Measurements from ENCODE around the gene NANOS1.
"Not testable (repeated sequence)": the region's sequence is repeated elsewhere in the genome, so short reads cannot be mapped to it uniquely, and the experiment has no call there.

NANOS1 gene

GRCh38 chr10:119020627-119020946 is 8.9 kb upstream of the NANOS1 start:
- DNase-seq = no peak

DNA sequence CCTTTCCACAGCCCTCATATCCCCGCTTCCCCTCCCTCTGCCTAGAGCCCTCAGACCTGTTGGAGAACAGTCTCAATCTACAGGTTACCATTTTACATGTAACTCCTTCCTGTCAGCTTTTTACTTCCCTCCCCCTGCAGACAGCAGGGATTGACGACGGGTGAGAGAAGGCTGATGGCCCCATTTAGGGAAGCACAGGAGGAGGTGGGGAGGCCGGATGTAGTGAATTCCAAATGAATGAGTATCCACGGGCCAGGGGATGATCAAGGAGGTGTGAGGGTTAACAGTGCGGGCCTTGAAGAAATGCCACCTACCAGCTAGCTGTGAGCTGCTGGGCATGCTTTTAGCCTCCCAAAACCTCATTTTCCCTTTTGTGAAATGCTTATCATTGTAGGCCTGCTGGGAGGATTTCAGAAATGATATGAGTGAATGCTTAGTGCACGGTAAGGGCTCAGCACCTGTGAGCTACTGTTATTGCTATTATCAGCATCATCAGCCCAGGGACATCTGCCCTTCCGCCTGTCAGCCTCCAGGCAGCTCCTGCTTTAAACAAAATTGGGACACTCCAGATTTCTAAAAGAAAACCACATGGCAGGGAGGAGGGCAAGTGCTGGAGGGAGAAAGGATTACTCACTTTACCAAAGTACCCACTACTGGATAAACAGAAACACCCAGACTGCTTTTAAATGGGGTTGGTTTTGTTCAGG is 6.5 kb upstream of the NANOS1 start:
- DNase-seq = peak; percentile 54

GRCh38 chr10:119023553-119023868 is 6.0 kb upstream of the NANOS1 start:
- no peak for DNase-seq

DNA sequence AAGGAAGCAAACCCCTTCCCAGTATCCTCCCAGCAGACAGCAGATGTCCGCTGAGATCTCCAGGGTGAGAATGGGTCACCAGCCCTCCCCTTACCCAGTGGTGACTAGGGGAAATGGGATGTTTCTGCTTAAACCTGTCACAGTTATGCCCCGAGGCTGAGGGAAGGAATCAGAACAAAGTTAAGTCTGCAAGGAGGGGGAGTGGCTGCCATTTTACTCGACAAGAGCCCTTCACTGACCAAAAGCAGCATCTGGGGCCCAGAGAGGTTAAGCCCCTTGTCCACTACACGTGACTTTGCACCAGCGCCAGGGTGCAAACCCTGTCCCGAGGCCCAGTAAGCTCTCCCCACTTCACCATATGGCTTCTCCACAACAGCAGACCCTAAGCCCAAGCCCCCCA is 4.6 kb upstream of the NANOS1 start:
- DNase-seq = no peak

DNA sequence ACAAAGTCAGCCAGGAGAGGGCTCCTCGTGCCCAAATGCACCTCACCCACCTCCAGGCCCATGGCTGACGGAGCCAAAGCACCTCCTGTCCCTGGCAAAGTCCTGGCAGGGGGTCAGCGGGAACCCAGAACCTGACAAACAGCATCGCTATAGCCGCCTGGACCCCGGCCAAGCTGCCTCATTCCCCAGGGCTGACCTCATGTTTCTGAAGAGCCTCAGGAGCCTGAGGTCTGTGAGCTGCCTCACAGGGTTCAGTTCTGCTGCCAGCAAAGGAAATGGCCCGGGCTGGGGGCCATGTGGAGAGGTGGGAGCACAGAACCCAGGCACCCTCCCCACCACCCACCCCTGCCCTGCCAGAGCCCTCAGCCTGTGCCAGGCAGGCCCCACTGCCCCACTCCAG is 4.2 kb upstream of the NANOS1 start:
- DNase-seq = no peak

GRCh38 chr10:119025776-119026175 is 3.7 kb upstream of the NANOS1 start:
- DNase-seq = no peak

DNA sequence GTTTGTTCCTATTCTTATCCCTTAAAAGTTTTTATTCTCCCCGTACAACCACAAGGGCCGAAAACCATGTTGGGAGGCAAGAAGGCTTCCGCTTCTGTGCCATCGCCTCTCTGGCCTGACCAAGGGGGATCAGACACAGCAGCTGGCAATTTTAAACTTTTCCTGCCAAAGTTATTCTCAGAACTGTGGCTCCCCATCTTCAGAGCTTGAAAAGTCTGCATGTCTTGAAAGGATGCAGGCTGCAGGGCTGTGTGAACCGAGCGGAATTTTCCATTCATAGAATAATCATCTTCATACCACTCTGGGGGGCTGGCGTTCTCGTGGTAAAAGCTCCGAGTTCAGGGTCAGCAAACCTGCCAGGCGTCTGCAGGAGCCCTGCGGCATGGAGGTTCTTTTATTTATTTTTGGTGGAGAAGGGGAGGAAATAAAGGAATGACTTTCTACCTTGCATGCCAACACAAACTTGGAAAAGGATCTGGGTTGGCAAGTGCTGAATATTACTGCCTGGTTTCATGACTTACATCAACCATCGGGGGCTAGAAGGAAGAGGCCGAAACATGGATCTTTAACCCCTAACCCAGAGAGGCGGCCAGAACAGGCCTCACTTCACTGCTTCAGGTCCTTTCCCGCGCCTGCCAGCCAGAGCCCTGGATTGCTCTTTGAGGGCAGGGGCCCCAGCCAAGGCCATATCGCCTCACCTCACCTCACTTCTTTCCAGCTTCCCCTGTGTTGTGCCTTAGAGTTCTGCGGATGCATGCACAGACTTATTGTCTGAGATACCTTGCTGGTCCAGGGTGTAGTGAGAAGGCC is 3.0 kb upstream of the NANOS1 start:
- no peak for DNase-seq

GRCh38 chr10:119028445-119028899 is 1.0 kb upstream of the NANOS1 start:
- not testable (repeated sequence) for DNase-seq

- DNase-seq = peak; percentile 34
Observed at GRCh38 chr10:119028900-119029612, 458 bp upstream of the NANOS1 start.

DNA sequence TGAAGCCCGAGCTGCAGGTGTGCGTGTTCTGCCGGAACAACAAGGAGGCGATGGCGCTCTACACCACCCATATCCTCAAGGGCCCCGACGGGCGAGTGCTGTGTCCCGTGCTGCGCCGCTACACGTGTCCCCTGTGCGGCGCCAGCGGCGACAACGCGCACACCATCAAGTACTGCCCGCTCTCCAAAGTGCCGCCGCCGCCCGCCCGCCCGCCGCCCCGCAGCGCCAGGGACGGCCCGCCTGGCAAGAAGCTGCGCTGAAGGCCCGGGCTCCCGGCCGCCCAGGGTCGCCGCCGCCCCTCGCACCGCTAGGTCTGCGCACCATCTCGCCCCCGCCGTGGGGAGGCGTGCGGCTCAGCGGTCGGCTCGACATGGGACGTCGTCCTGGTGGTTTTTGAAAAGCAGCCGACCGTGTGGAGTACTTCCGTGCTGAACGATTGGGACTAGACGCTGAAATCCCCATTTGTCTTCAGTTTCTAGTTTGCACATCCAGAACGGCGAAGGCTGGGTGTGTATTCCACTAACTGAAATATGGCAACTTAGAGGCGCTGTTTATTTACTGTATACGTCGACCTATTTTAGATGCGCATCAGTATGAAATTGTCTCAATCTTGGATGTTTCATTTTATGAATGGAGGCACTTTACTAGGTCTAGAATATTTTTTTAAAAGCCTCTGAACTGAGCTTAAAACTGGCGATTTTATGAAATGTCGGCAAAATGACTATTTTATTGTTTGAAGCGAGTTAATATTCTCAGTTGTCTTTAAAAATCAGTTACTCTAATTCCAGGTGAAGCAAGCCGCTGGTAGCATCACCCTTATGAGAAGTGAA is 1.1 kb downstream of the NANOS1 start:
- no peak for DNase-seq

DNA sequence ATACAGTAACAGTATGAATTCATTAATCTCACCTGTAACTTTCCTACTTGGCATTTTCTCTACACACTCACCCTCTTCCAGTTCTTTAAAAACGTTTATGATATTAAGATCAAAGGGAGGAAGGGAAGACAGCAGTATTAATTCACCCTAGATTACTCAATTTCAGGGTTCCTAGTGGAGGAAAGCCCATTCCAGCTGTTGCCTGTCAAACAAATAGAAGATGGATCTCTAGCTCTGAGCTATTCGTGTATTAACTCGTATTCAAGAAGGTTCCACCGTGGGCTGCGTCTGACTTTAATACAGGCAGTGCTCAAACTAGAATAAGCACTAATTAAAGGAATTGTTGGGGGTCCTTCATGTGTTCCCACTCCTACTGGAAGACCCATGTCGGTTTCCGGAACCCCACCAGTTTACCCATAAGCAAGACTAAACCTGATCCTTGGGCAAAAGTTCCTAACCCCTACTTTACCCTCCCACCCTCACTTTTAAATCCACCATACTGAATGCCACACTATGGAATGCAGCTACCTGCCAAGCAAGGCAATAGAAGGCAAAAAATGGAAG is 2.1 kb downstream of the NANOS1 start:
- DNase-seq = no peak

DNA sequence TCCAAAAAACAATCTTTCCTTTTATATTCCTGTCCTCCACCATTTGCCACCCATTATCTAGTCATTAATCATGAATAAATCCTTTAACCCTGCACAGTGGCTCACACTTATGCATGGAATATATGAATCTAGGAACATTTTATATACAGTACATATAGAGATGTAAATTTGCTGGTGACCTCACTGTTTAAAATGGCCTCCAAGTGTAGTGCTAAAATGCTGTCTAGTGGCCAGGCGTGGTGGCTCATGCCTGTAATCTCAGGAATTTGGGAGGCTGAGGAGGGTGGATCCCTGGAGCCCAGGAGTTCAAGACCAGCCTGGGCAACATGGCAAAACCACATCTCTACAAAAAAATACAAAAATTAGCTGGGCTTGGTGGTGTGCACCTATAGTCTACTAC is 9.6 kb downstream of the NANOS1 start:
- no peak for DNase-seq

- no peak for DNase-seq
Observed at GRCh38 chr10:119041326-119041725, 11.8 kb downstream of the NANOS1 start.

- DNase-seq = no peak
Observed at GRCh38 chr10:119042169-119042568, 12.7 kb downstream of the NANOS1 start.

GRCh38 chr10:119045561-119045960 is 16.0 kb downstream of the NANOS1 start:
- DNase-seq = no peak

GRCh38 chr10:119049361-119049760 is 19.8 kb downstream of the NANOS1 start:
- DNase-seq = no peak

GRCh38 chr10:119049777-119050176 is 20.3 kb downstream of the NANOS1 start:
- no peak for DNase-seq

DNA sequence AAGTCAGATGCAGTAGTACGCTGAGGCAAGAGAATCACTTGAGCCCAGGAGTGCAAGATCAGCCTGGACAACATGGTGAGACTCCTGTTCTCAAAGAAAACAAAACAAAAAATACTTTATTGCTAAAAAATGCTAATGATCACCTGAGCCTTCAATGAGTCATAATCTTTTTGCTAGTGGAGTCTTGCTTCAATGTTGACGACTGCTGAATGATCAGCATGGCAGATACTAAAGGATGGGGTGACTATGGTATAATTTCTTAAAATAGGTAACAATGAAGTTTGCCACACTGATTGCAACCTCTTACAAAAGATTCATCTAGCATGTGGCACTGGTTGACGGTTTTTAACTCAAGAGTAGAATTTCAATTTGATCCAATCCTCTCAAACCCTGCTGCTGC is 22.3 kb downstream of the NANOS1 start:
- DNase-seq = no peak

GRCh38 chr10:119055472-119055871 is 26.0 kb downstream of the NANOS1 start:
- no peak for DNase-seq

DNA sequence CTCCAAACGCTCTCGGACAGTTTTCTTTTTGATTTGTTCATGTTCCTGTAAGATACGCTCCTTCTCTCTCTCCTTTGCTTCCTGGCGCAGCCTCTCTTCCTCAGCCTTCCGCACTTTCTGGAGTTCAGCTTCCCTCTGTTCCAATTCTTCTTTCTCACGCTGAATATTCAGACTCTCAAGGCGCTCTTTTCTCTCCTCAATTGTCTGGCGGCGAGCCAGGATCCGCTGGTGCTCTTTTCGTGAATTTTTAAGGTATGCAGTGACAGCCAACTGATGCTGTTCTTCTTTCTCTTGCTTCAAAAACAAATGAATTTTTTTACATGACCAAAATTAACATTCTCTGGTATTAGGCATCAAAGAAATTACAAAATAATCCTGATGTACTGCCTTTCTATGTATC is 28.5 kb downstream of the NANOS1 start:
- DNase-seq = no peak

DNA sequence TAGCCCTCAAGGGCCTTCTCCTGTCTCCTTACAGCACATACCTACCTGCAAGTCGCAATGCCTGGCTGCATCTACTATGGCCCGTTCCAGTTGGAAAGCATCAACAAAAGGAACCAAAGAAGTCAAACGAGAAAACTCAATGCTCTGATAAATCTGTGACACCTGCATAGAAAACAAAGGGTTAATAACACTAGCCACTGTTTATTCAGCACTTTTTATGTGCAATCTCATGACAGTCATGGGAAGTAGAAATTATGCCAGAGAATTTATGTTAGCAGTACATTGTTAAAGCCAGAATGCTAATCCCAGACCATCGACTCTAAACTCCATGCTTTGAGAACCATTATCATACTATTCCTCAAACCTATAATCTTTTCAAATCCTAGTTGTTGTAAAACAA is 30.0 kb downstream of the NANOS1 start:
- DNase-seq = no peak

DNA sequence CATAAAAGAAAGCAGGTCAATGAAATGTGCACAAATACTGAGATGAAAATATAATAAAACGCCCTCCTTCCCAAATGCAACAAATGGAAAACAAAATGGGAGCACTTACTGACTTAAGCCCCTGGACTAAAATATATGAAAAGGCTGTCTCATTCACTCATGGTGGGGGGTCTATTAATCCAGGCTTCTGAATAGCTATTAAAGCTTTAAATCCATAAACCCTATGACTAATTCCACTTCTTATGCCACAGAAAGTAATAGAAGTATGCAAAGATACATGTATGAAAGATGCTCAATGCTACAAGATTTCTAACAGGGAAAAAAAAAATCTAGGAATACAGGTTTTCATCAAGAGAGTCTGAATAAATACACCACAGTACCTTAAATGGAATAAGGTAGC is 30.6 kb downstream of the NANOS1 start:
- DNase-seq = no peak

GRCh38 chr10:119061352-119061751 is 31.8 kb downstream of the NANOS1 start:
- DNase-seq = no peak

Data from DMS 273 treated with DMSO at 0.1 percent for 48 hours (cell line).